Gastrocnemius medialis (tissue), 4 donors: Measurements from ENCODE around the gene SRGAP3.

Experiments used
- CTCF ChIP-seq, 5 experiments: fragments of 450-650 bp in 3 of 5; fragments of 200-600 bp in 2 of 5; sonication (generic) in 2 of 5; IDR thresholded peaks in 4 of 5; conservative IDR thresholded peaks in 1 of 5; 1 replicate in 4 of 5; 2 replicates in 1 of 5; pipeline ENCODE4 v1.5.1; 2016 to 2019; ENCODE audit warnings: antibody characterized with exemption in 5 of 5, mild to moderate bottlenecking in 3 of 5, moderate library complexity in 3 of 5
- POLR2A ChIP-seq, 2 donors: fragments of 450-650 bp; IDR thresholded peaks; one replicate each; pipeline ENCODE4 v1.6.1; 2017; ENCODE audit warnings: antibody characterized with exemption in 2 of 2, mild to moderate bottlenecking in 2 of 2, moderate library complexity in 2 of 2

DNA sequence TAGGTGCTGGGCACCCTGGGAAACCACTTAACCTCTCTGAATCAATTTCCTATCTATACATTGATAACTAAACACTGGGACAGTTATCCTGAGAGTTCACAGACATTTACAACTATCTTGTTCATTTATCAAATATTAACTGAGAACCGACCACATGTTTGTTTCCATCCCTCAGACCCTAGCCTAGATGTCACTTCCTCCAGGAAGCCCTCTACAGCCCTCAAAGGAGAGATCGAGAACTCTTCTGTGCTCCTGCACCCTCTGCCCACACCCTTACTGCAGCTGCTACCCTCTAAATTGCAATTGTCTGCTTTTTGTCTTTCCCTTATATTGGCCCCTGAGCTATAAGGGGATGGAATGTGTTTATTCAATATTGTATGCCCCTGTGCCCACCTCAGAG, 46.1 kb downstream of the SRGAP3 start:
- TF ChIP-seq CTCF (IDR thresholded peaks at IDR 0.05 in 4 of 5, conservative IDR thresholded peaks at IDR 0.05 in 1 of 5) (no peak), POLR2A (IDR thresholded peaks at IDR 0.05) (no peak)
